Measurements from ENCODE around the gene NRG3.

NRG3 gene

GRCh38 chr10:82210331-82210730 is 335.3 kb downstream of the NRG3 start:
- no peak for DNase-seq (ENCODE audit: low read depth in 2 of 2, low spot score in 1 of 2)

- no peak for DNase-seq (ENCODE audit: low read depth in 2 of 2, low spot score in 1 of 2)
Measured at GRCh38 chr10:82211346-82211745, 336.4 kb downstream of the NRG3 start.

GRCh38 chr10:82212753-82213152 is 337.8 kb downstream of the NRG3 start:
- DNase-seq (ENCODE audit: low read depth in 2 of 2, low spot score in 1 of 2): no peak

- no peak for DNase-seq (ENCODE audit: low read depth in 2 of 2, low spot score in 1 of 2)
Measured at GRCh38 chr10:82213784-82214183, 338.8 kb downstream of the NRG3 start.

GRCh38 chr10:82221056-82221455 is 346.1 kb downstream of the NRG3 start:
- no peak for DNase-seq (ENCODE audit: low read depth in 2 of 2, low spot score in 1 of 2)

- no peak for DNase-seq (ENCODE audit: low read depth in 2 of 2, low spot score in 1 of 2)
Measured at GRCh38 chr10:82221601-82222149, 346.7 kb downstream of the NRG3 start.

GRCh38 chr10:82228701-82229100 is 353.7 kb downstream of the NRG3 start:
- no peak for DNase-seq (ENCODE audit: low read depth in 2 of 2, low spot score in 1 of 2)

- no peak for DNase-seq (ENCODE audit: low read depth in 2 of 2, low spot score in 1 of 2)
Measured at GRCh38 chr10:82234173-82234572, 359.2 kb downstream of the NRG3 start.

- DNase-seq (ENCODE audit: low read depth in 2 of 2, low spot score in 1 of 2): no peak
Measured at GRCh38 chr10:82236084-82236731, 361.2 kb downstream of the NRG3 start.

GRCh38 chr10:82238291-82238690 is 363.3 kb downstream of the NRG3 start:
- DNase-seq (ENCODE audit: low read depth in 2 of 2, low spot score in 1 of 2): no peak

GRCh38 chr10:82240408-82240807 is 365.4 kb downstream of the NRG3 start:
- no peak for DNase-seq (ENCODE audit: low read depth in 2 of 2, low spot score in 1 of 2)

- DNase-seq (ENCODE audit: low read depth in 2 of 2, low spot score in 1 of 2): no peak
Measured at GRCh38 chr10:82242778-82243177, 367.8 kb downstream of the NRG3 start.

- no peak for DNase-seq (ENCODE audit: low read depth in 2 of 2, low spot score in 1 of 2)
Measured at GRCh38 chr10:82245157-82245556, 370.2 kb downstream of the NRG3 start.

GRCh38 chr10:82245906-82246560 is 371.0 kb downstream of the NRG3 start:
- no peak for DNase-seq (ENCODE audit: low read depth in 2 of 2, low spot score in 1 of 2)

- DNase-seq (ENCODE audit: low read depth in 2 of 2, low spot score in 1 of 2): no peak
Measured at GRCh38 chr10:82249141-82249540, 374.1 kb downstream of the NRG3 start.

- DNase-seq (ENCODE audit: low read depth in 2 of 2, low spot score in 1 of 2): no peak
Measured at GRCh38 chr10:82251222-82251906, 376.4 kb downstream of the NRG3 start.

- no peak for DNase-seq (ENCODE audit: low read depth in 2 of 2, low spot score in 1 of 2)
Measured at GRCh38 chr10:82252081-82252480, 377.1 kb downstream of the NRG3 start.

- no peak for DNase-seq (ENCODE audit: low read depth in 2 of 2, low spot score in 1 of 2)
Measured at GRCh38 chr10:82254237-82254636, 379.2 kb downstream of the NRG3 start.

- DNase-seq (ENCODE audit: low read depth in 2 of 2, low spot score in 1 of 2): no peak
Measured at GRCh38 chr10:82256275-82256674, 381.3 kb downstream of the NRG3 start.

- DNase-seq (ENCODE audit: low read depth in 2 of 2, low spot score in 1 of 2): no peak
Measured at GRCh38 chr10:82266438-82266837, 391.4 kb downstream of the NRG3 start.

GRCh38 chr10:82267014-82267413 is 392.0 kb downstream of the NRG3 start:
- no peak for DNase-seq (ENCODE audit: low read depth in 2 of 2, low spot score in 1 of 2)

GRCh38 chr10:82267465-82267864 is 392.5 kb downstream of the NRG3 start:
- DNase-seq (ENCODE audit: low read depth in 2 of 2, low spot score in 1 of 2): no peak

Data from stimulated activated CD8-positive, alpha-beta memory T cell treated with anti-CD3 and anti-CD28 coated beads, Interleukin-4, amount 100 ng/mL, for 4 hours (primary cell).